K562 (cell line): ENCODE data around the gene PIP5K1B. TPM values are rescaled to one million over a fixed set of nuclear protein-coding genes. Genes with fewer than 3 reads are reported as not detected.

Source experiments
- ATF2 ChIP-seq: sonication (generic); formaldehyde crosslinking; IDR thresholded peaks from 2 replicates; pipeline ENCODE4 v1.8.1; 2022; ENCODE audit warnings: missing genetic modification reagents
- CHD2 ChIP-seq: IDR thresholded peaks from 2 replicates; pipeline ENCODE4 v1.6.1; 2011; ENCODE audit warnings: low read depth, low read length
- FOXM1 ChIP-seq, 2 experiments: fragments of 450-650 bp in 1 of 2; sonication (generic) in 1 of 2; formaldehyde crosslinking in 1 of 2; IDR thresholded peaks; 2 replicates each; pipeline versions ENCODE4 v1.6.1 to v1.9.0; 2017 to 2022; ENCODE audit warnings: low read depth in 2 of 2, mild to moderate bottlenecking in 2 of 2, missing genetic modification reagents in 1 of 2, moderate library complexity in 1 of 2
- FOXP4 ChIP-seq: sonication (generic); formaldehyde crosslinking; IDR thresholded peaks from 2 replicates; pipeline ENCODE4 v1.8.0; 2022; ENCODE audit warnings: mild to moderate bottlenecking, missing genetic modification reagents, borderline replicate concordance
- GTF2E2 ChIP-seq: fragments of 200-800 bp; sonication (Bioruptor generic); IDR thresholded peaks from 2 replicates; pipeline ENCODE4 v1.6.1; 2016; ENCODE audit warnings: missing genetic modification characterization, missing compliant biosample characterization
- MCM3 ChIP-seq: fragments of 450-650 bp; IDR thresholded peaks from 2 replicates; pipeline ENCODE4 v1.6.1; 2016
- MXD1 ChIP-seq: fragments of 250-450 bp; sonication (Bioruptor Pico); IDR thresholded peaks from 2 replicates; pipeline ENCODE4 v1.8.0; 2021; ENCODE audit warnings: borderline replicate concordance, mild to moderate bottlenecking, moderate library complexity; ENCODE audit not compliant: poor library complexity, severe bottlenecking
- NFE2 ChIP-seq: IDR thresholded peaks from 2 replicates; pipeline ENCODE4 v1.6.1; 2014; ENCODE audit warnings: antibody characterized with exemption, low read depth
- NR1H2 ChIP-seq: sonication (generic); formaldehyde crosslinking; IDR thresholded peaks from 2 replicates; pipeline ENCODE4 v1.4.0; 2020; ENCODE audit warnings: mild to moderate bottlenecking, missing genetic modification reagents
- PRMT5 ChIP-seq: sonication (generic); formaldehyde crosslinking; IDR thresholded peaks from 2 replicates; pipeline ENCODE4 v1.5.0; 2020; ENCODE audit warnings: missing genetic modification reagents
- PURB ChIP-seq: sonication (generic); formaldehyde crosslinking; IDR thresholded peaks from 2 replicates; pipeline ENCODE4 v1.9.0; 2021; ENCODE audit warnings: low read depth, mild to moderate bottlenecking, missing genetic modification reagents
- SIN3A ChIP-seq, 2 experiments: fragments of 150-350 bp in 1 of 2; IDR thresholded peaks; 2 replicates each; pipeline ENCODE4 v1.6.1; 2011 to 2016; ENCODE audit warnings: borderline replicate concordance in 2 of 2, low read depth in 2 of 2, low read length in 2 of 2, mild to moderate bottlenecking in 2 of 2, moderate library complexity in 2 of 2; ENCODE audit not compliant: control insufficient read depth in 1 of 2
- TFAP4 ChIP-seq: sonication (generic); formaldehyde crosslinking; IDR thresholded peaks from 2 replicates; pipeline ENCODE4 v1.8.0; 2022; ENCODE audit warnings: missing genetic modification reagents, mild to moderate bottlenecking, moderate library complexity, borderline replicate concordance
- ZC3H4 ChIP-seq: sonication (generic); formaldehyde crosslinking; IDR thresholded peaks from 2 replicates; pipeline ENCODE4 v1.9.0; 2021; ENCODE audit warnings: missing genetic modification reagents, borderline replicate concordance
- ZEB2 ChIP-seq: fragments of 450-650 bp; IDR thresholded peaks from 2 replicates; pipeline ENCODE4 v1.6.1; 2016
- ZNF133 ChIP-seq: fragments of 250-450 bp; sonication (Bioruptor Pico); IDR thresholded peaks from 2 replicates; pipeline ENCODE4 v1.4.0; 2020; ENCODE audit warnings: mild to moderate bottlenecking
- ZNF609 ChIP-seq: sonication (generic); formaldehyde crosslinking; IDR thresholded peaks from 2 replicates; pipeline ENCODE4 v1.8.1; 2023; ENCODE audit warnings: missing genetic modification reagents, mild to moderate bottlenecking, borderline replicate concordance
- polyA plus RNA-seq, 8 experiments: library from polyadenylated mRNA; depleted of rRNA in 4 of 8; stranded (reverse) in 5 of 8; unstranded in 3 of 8; fragments of >200 nt; fragmentation: Nextera tagmentation in 2 of 8; fragmentation: Illumina TruSeq in 1 of 8; extraction: Ambion mirVana in 2 of 8; extraction: Trizol in 1 of 8; gene quantifications; 2 replicates each; pipeline versions ENCODE4 v1.2.1 to v1.2.3, GENCODE V29; 2011 to 2014; ENCODE audit warnings: inconsistent platforms in 1 of 8, missing spikeins in 1 of 8
- total RNA-seq, 7 experiments: library from RNA; depleted of rRNA in 6 of 7; stranded (reverse); fragments of >200 nt in 6 of 7; fragmentation: Illumina TruSeq in 2 of 7; extraction: Trizol in 2 of 7; gene quantifications; 2 replicates each; pipeline versions ENCODE4 v1.2.1 to v1.2.3, GENCODE V29; 2011 to 2021; ENCODE audit warnings: low replicate concordance in 1 of 7

The PIP5K1B gene
- total and polyA plus RNA-seq, 9 of the 15 experiments (the other 6 are each of a cell fraction or from before 2014, with no cell fraction given): 3.1 to 12.9 (median 7.4) TPM

- 0 out of 2 replicates have a peak, but pooled peaks have one; percentile 21 for TF ChIP-seq FOXP4 (CRISPR knock-in tag)
- TF ChIP-seq NFE2: no peak
- TF ChIP-seq ZC3H4 (CRISPR knock-in tag): no peak
- TF ChIP-seq GTF2E2 (tag): peak; percentile 77; the same call in 1 of the 2 replicates
- TF ChIP-seq SIN3A (IDR thresholded peaks at IDR 0.05; ENCODE audit: borderline replicate concordance in 2 of 2, control insufficient read depth in 1 of 2, low read depth in 2 of 2, low read length in 2 of 2): no peak
- TF ChIP-seq ZNF133 (CRISPR knock-in tag): no peak
- TF ChIP-seq ZNF609 (CRISPR knock-in tag): no peak
- TF ChIP-seq MXD1: no peak
- TF ChIP-seq PRMT5 (CRISPR knock-in tag): no peak
- TF ChIP-seq NR1H2 (CRISPR knock-in tag): no peak
- TF ChIP-seq ZEB2: no peak
- TF ChIP-seq TFAP4 (CRISPR knock-in tag): peak; percentile 45; the same call in 1 of the 2 replicates
- no peak for TF ChIP-seq ATF2 (CRISPR knock-in tag)
- peak; percentile 90 for TF ChIP-seq CHD2
- TF ChIP-seq MCM3: no peak
- TF ChIP-seq PURB (CRISPR knock-in tag): no peak
- no peak for TF ChIP-seq FOXM1 (IDR thresholded peaks at IDR 0.05; ENCODE audit: low read depth)
- TF ChIP-seq FOXM1 (CRISPR knock-in tag; IDR thresholded peaks at IDR 0.05; ENCODE audit: low read depth): no peak
These were observed 74.7 kb downstream of the PIP5K1B start (continued) for GRCh38 chr9:68779558-68780379.
